NT2/D1 (cell line): ENCODE results near the gene PRC1.

ENCODE experiments used
- YY1 ChIP-seq: IDR thresholded peaks from 2 replicates; pipeline ENCODE4 v1.6.1; 2011; ENCODE audit not compliant: insufficient read length, insufficient read depth
- ZNF274 ChIP-seq: IDR thresholded peaks from 2 replicates; pipeline ENCODE4 v1.6.1; 2011; ENCODE audit warnings: mild to moderate bottlenecking, low read depth, low read length

GRCh38 chr15:91043202-91043874, 49.0 kb upstream of the PRC1 start:
- TF ChIP-seq YY1 (no peak), ZNF274 (no peak)
